ENCODE data around the gene TEX11.

- TF ChIP-seq POLR2AphosphoS5 (IDR thresholded peaks at IDR 0.05): no peak
- no peak for TF ChIP-seq EP300 (IDR thresholded peaks at IDR 0.05)
- TF ChIP-seq, protein P1, sequence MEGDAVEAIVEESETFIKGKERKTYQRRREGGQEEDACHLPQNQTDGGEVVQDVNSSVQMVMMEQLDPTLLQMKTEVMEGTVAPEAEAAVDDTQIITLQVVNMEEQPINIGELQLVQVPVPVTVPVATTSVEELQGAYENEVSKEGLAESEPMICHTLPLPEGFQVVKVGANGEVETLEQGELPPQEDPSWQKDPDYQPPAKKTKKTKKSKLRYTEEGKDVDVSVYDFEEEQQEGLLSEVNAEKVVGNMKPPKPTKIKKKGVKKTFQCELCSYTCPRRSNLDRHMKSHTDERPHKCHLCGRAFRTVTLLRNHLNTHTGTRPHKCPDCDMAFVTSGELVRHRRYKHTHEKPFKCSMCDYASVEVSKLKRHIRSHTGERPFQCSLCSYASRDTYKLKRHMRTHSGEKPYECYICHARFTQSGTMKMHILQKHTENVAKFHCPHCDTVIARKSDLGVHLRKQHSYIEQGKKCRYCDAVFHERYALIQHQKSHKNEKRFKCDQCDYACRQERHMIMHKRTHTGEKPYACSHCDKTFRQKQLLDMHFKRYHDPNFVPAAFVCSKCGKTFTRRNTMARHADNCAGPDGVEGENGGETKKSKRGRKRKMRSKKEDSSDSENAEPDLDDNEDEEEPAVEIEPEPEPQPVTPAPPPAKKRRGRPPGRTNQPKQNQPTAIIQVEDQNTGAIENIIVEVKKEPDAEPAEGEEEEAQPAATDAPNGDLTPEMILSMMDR (IDR thresholded peaks at IDR 0.05): no peak
These were observed 403.1 kb downstream of the TEX11 start for GRCh38 chrX:70505451-70505841.
